NCI-H524 treated with DMSO at 0.1 percent for 48 hours (cell line): ENCODE data around the gene ATP10A.
"Not testable (repeated sequence)": the region's sequence is repeated elsewhere in the genome, so short reads cannot be mapped to it uniquely, and the experiment has no call there.

Experiments
- DNase-seq: peaks from one replicate; lab custom pipeline; 2025; lab: John Stamatoyannopoulos, UW

The ATP10A gene

DNA sequence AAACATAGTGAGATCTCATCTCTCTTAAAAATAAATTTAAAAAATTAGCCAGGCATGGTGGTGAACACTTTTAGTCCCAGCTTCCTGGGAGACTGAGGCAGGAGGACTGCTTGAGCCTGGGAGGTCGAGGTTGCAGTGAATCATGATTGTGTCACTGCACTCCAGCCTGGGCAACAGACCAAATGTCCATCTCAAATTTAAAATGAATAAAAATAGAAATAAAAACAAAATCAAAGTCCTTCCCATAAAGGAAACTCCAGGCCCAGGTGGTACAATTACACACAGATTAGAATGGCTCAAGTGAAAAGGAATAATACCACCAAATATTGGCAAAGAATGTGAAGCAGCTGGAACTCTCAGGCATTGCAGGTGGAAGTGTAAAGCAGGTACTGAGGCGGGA lies 19.3 kb upstream of the ATP10A start:
- DNase-seq, result no peak

- DNase-seq, result not testable (repeated sequence)
Measured at GRCh38 chr15:25880877-25881276, 17.8 kb upstream of the ATP10A start.

- DNase-seq, result no peak
Measured at GRCh38 chr15:25880411-25880810, 17.3 kb upstream of the ATP10A start.

- no peak for DNase-seq
Measured at GRCh38 chr15:25879438-25879837, 16.3 kb upstream of the ATP10A start.

- DNase-seq, result no peak
Measured at GRCh38 chr15:25877681-25878080, 14.6 kb upstream of the ATP10A start.

- no peak for DNase-seq
Measured at GRCh38 chr15:25876231-25877140, 13.4 kb upstream of the ATP10A start.

GRCh38 chr15:25875566-25875965 lies 12.4 kb upstream of the ATP10A start:
- DNase-seq, result no peak

DNA sequence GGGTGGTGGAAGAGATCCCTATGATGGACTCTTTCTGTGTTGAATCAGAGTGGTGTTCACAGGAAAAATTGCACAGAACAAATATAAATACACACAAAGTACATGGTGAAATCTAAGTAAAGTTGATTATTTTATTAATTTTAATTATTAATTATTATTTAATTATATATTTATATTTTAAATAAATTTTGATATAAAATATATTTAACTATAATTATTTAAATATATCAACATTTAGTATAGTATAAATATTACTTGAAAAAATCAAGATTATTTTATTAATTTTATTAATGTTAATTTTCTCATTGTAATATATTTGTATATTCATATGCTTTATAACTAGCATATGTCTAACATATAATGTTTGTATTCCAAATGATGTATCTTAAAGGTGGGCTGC lies 11.3 kb upstream of the ATP10A start:
- DNase-seq, result no peak

- DNase-seq, result no peak
Measured at GRCh38 chr15:25871403-25871802, 8.3 kb upstream of the ATP10A start.

DNA sequence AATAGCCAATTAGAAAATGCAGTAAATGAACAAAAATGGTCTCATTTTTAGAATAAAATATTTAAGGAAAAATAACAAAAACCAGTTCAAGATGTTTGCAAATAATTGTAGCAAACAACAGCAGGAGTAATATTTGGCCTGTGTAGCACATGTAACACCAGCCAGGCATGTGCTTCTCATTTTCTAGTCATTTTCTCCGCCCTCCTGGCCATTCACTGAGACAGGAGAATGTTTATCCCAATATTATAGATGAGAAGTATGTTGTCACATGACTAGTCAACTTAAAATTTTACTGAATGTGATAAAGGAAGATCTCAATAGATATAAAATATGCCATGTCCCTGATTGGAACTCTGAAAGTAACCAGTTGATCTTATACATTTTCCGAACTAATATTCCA lies 7.8 kb upstream of the ATP10A start:
- no peak for DNase-seq

GRCh38 chr15:25869701-25870100 lies 6.6 kb upstream of the ATP10A start:
- no peak for DNase-seq

- no peak for DNase-seq
Measured at GRCh38 chr15:25866874-25867273, 3.7 kb upstream of the ATP10A start.

- DNase-seq, result no peak
Measured at GRCh38 chr15:25866251-25866650, 3.1 kb upstream of the ATP10A start.

DNA sequence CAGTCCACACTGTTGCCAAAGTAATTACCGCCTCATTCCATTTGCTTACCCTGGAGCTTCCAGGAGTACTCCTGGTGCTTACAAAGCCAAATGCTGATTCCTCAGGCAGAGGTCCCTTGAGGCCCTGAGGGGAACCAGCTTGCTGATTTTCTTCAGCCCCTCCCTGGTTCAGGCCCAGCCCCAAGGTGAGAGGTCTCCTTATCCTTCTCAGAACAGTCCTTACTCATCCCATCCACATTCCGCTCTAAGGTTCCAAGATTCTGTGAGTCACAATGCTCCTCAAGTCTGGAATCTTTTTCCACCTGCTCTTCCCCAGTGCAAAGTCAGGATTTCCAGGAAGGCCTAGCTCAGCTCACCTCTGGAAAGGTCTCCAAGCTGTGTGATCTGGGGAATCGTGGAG lies 1.8 kb upstream of the ATP10A start:
- no peak for DNase-seq

DNA sequence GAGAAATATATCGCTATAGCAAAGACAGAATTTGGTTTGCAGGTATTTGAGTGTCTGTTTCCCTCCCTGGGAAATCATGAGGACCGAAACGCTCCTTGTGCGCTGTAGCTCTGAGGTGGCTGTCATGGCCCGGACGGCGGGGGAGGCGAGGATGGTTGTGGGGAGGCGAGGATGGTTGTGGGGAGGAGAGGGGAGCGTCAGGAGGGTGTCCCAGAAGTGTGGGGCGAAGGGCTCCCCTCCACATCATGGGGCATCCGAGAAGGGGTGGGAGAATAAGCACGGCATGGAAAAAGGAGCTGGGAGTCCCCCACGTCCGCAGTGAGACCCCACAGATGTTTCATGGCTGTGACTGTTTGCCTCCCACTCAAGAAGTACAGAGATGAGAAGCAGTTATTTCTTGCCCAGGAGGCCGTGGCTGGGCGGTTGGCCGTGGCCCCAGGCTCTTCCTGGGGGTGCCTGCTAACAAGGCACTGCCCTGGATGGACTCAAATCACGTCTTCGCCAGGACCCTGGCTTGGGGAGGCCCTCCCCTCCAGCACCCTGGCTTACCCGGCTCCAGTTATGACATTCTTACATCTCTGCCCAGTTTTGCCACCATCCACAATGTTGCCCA lies 947 bp upstream of the ATP10A start:
- DNase-seq, result no peak

DNA sequence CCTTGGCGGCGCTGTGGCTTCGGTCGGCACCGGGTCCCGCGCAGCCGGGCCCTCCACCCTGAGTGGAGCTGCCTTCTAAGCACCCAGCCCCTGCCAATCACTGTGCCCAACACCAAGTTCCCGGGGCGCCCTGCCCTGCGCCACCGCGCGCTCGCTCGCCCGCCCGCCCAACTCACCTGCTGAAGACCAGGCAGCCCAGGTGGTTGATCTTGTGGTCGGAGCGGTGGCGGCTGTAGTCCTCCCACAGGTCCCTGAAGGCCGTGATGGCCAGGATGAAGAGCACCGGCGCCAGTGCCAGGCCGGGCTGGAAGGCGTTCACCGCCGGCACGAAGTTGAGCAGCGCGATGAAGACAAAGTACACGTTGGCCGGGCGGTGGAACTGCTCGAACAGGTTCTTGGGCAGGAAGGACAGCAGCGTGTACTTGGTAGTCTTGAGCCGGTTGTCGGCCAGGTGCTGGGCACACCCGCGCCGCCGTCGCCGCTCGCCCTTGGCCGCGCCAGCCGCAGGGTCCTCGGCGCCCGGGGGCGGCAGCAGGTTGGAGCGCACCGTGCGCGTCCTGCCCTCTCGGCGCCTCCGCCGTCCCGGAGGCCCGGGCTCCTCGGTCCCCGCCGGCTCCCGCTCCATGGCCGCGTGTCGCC lies 536 bp downstream of the ATP10A start:
- no peak for DNase-seq

GRCh38 chr15:25862071-25862471 lies 1.1 kb downstream of the ATP10A start:
- no peak for DNase-seq

GRCh38 chr15:25860885-25861866 lies 2.0 kb downstream of the ATP10A start:
- DNase-seq, result no peak

- DNase-seq, result no peak
Measured at GRCh38 chr15:25859838-25860645, 3.1 kb downstream of the ATP10A start.

DNA sequence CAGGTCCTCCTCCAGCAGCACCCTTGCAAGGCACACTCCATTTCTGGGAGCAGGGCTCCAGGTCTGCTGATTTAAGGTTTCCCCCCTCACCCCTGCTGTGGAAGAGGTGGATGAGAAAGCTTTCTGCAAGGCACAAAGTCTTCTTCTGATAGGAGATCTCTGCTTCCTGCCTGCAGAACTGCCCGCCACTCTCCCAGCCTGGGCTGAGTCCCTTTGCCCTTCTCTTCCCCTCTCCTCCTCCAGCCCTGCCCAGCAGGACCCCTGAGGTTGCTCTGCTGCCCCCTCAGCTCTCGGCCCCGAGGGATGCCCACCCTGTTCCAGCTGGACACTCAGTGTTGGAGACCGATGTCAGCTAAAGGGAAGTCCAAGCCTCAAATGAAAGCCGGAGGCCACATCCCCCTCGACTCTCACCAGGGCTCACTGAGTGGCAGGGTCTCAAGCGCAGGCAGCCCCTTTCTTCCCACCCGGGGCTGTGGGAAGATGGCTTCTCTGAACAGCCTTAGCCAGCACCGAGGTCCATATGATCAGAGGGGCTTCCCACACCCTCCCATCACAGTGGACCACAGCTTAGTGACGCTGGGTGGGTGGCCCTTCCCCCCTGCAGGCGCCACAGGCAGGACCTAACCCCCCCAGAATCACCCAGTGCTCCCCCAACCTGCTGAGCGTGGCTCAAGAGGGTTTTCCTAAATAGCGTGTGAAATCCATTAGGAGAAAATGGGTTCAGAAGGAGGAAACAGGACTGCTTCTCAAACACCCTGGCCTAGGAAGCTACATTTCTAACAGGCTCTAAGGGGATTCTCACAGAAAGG lies 4.0 kb downstream of the ATP10A start:
- no peak for DNase-seq
